ENCODE data around the gene GSDMA.
A peak's percentile ranks its signal among the peaks of the same experiment; 100 is the strongest.

Gene GSDMA

DNA sequence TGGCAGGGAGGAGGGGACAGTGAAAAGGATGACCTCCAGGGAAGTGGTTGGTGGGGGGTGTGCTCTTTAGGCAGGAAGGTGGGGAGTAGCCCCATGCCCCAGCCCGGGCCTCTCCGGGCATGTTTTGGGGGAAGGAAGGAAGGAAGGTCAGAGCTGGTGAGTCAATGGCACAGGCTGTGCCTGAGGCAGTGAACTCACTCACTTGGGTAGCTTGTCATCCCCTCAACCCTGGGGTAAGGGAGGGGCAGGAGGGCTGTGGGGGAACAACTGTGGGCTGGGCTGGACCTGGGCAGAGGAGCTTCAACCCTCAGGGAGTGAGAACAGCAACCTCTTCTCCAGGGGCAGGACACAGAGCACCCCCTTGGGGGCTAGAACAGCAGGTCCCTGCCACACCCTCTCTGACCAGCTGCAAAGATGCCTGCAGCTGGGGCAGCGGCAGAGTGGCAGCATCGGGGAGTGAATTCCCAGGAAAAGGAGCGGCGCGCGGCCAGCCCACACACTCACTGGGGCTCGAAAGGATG is 58.7 kb downstream of the GSDMA start:
- no peak overlapping the region for H3K4me3 ChIP-seq (ENCODE audit: low read length in 2 of 2)
- DNase-seq (ENCODE audit: low spot score) = no peak

DNA sequence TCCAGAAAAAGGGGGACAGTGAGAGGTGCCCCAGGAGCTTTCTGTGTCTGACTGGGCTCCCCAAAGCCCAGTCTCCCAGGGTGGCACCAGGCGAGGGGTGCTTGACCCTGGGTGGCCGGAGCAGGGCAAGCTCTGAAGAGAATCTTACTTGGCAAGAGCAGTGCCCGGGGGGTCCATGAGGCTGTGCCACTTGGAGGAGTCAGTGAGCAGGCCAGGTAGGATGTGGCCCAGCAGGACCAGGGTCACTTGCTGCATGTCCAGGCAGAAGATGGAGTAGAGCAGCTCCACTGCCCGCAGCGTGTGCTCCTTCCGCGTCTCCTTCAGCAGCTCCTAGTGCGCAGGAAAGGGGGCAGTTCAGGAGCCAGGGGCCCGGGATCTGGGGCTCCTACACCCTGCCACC is 59.7 kb downstream of the GSDMA start:
- no CpG with 5 or more reads among the region's 9 CpGs for WGBS, 2 donors (ENCODE audit: extremely low coverage in 2 of 2, insufficient read length in 2 of 2, insufficient replicate concordance in 1 of 2)
- no peak overlapping the region for H3K4ac ChIP-seq (ENCODE audit: low read length)
- H2BK120ac ChIP-seq (ENCODE audit: low read depth, low read length) = no peak overlapping the region
- H3K14ac ChIP-seq (ENCODE audit: low read length) = no peak overlapping the region
- no peak overlapping the region for H2AFZ ChIP-seq (ENCODE audit: low read length)
- H4K91ac ChIP-seq (ENCODE audit: low read depth, low read length, poor library complexity) = no peak overlapping the region
- no peak overlapping the region for H3K4me3 ChIP-seq (ENCODE audit: low read length in 2 of 2)
- no peak overlapping the region for H2BK5ac ChIP-seq (ENCODE audit: low read length)
- DNase-seq (ENCODE audit: low spot score) = no peak
- H3K36me3 ChIP-seq (replicated peaks in 1 of 2; ENCODE audit: control insufficient read depth in 2 of 2, insufficient read depth in 2 of 2, low read length in 2 of 2) = peaks cover 40 to 90% of the 10 kb centered on the region in 2 donors
- no peak overlapping the region for H3K4me2 ChIP-seq (ENCODE audit: insufficient read depth, low read length, poor library complexity, severe bottlenecking)
- H3K27me3 ChIP-seq (ENCODE audit: control insufficient read depth in 3 of 3, insufficient read depth in 3 of 3, low read depth in 1 of 3, low read length in 3 of 3) = no peaks in the 10 kb centered on the region
- H3K79me1 ChIP-seq (ENCODE audit: low read depth, low read length) = peaks cover 4% of the 10 kb centered on the region
- peak overlapping the region; percentile 80 for H3K23ac ChIP-seq (ENCODE audit: low read depth, low read length, poor library complexity)
- no peak overlapping the region for H3K18ac ChIP-seq (ENCODE audit: low read length)
- no peak overlapping the region for H4K8ac ChIP-seq (ENCODE audit: low read depth, low read length)
- no peak overlapping the region for H2BK15ac ChIP-seq (ENCODE audit: low read length)
- no peaks in the 10 kb centered on the region for H3K9me3 ChIP-seq (replicated peaks in 1 of 2; ENCODE audit: control insufficient read depth in 2 of 2, insufficient read depth in 1 of 2, low read depth in 1 of 2, low read length in 2 of 2)
- H2AK5ac ChIP-seq (ENCODE audit: low read depth, low read length) = no peak overlapping the region
- no peak overlapping the region for H3K27ac ChIP-seq (replicated peaks; ENCODE audit: low read length)
- peak overlapping the region; percentile 3 for H3K9ac ChIP-seq (ENCODE audit: low read depth, low read length, poor library complexity)
- no peak overlapping the region for H2BK12ac ChIP-seq (ENCODE audit: low read length)
- peaks cover 11 to 16% of the 10 kb centered on the region in 2 donors for H3K4me1 ChIP-seq (ENCODE audit: control insufficient read depth in 2 of 2, insufficient read depth in 1 of 2, low read depth in 1 of 2, low read length in 2 of 2)

More for the DNA sequence above, 58.7 kb downstream of the GSDMA start:
- no CpG with 5 or more reads among the region's 9 CpGs for WGBS, 2 donors (ENCODE audit: extremely low coverage in 2 of 2, insufficient read length in 2 of 2, insufficient replicate concordance in 1 of 2)
- H3K9ac ChIP-seq (ENCODE audit: low read depth, low read length, poor library complexity) = no peak overlapping the region
- H2BK120ac ChIP-seq (ENCODE audit: low read depth, low read length) = no peak overlapping the region
- H2BK15ac ChIP-seq (ENCODE audit: low read length) = no peak overlapping the region
- no peak overlapping the region for H3K23ac ChIP-seq (ENCODE audit: low read depth, low read length, poor library complexity)
- H3K14ac ChIP-seq (ENCODE audit: low read length) = no peak overlapping the region
- H3K36me3 ChIP-seq (replicated peaks in 1 of 2; ENCODE audit: control insufficient read depth in 2 of 2, insufficient read depth in 2 of 2, low read length in 2 of 2) = peaks cover 40 to 81% of the 10 kb centered on the region in 2 donors
- no peaks in the 10 kb centered on the region for H3K27me3 ChIP-seq (ENCODE audit: control insufficient read depth in 3 of 3, insufficient read depth in 3 of 3, low read depth in 1 of 3, low read length in 3 of 3)
- no peak overlapping the region for H3K4me2 ChIP-seq (ENCODE audit: insufficient read depth, low read length, poor library complexity, severe bottlenecking)
- H3K27ac ChIP-seq (replicated peaks; ENCODE audit: low read length) = no peak overlapping the region
- peaks cover 4% of the 10 kb centered on the region for H3K79me1 ChIP-seq (ENCODE audit: low read depth, low read length)
- peaks cover 11 to 15% of the 10 kb centered on the region in 2 donors for H3K4me1 ChIP-seq (ENCODE audit: control insufficient read depth in 2 of 2, insufficient read depth in 1 of 2, low read depth in 1 of 2, low read length in 2 of 2)
- no peak overlapping the region for H2AK5ac ChIP-seq (ENCODE audit: low read depth, low read length)
- no peak overlapping the region for H2AFZ ChIP-seq (ENCODE audit: low read length)
- no peak overlapping the region for H4K8ac ChIP-seq (ENCODE audit: low read depth, low read length)
- no peak overlapping the region for H2BK12ac ChIP-seq (ENCODE audit: low read length)
- no peaks in the 10 kb centered on the region for H3K9me3 ChIP-seq (replicated peaks in 1 of 2; ENCODE audit: control insufficient read depth in 2 of 2, insufficient read depth in 1 of 2, low read depth in 1 of 2, low read length in 2 of 2)
- H3K4ac ChIP-seq (ENCODE audit: low read length) = no peak overlapping the region
- no peak overlapping the region for H2BK5ac ChIP-seq (ENCODE audit: low read length)
- no peak overlapping the region for H4K91ac ChIP-seq (ENCODE audit: low read depth, low read length, poor library complexity)
- H3K18ac ChIP-seq (ENCODE audit: low read length) = no peak overlapping the region

DNA sequence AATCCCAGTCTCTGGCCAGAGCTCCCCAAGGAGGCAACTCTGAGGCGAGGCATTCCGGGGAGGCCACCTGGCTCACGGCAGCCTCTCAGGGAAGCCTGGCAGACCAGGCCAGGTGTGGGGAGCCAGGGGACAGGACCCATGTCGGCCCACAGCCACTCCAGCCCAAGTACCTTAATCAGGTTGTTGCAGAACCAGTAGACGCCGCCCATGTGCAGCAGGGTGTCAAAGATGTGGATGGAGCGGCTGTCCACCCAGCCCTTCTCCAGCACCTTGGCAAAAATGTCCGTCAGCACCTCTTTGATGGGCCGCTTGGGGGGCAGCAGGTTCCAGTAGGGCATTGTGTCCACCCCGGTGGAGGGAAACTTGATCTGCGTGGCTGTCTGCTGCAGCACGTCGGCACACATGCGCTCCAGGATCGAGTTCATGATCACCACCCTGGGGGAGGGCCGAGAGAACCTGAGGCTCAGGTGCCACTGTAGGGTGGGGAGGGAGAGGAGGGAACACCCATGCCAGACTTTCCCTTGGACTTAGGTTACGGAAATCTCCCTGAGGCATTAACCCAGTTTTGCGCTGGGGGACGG is 60.2 kb downstream of the GSDMA start:
- H3K4ac ChIP-seq (ENCODE audit: low read length) = no peak overlapping the region
- H2BK5ac ChIP-seq (ENCODE audit: low read length) = no peak overlapping the region
- no peak overlapping the region for H3K14ac ChIP-seq (ENCODE audit: low read length)
- no peak for DNase-seq (ENCODE audit: low spot score)
- no peak overlapping the region for H2AFZ ChIP-seq (ENCODE audit: low read length)
- H3K36me3 ChIP-seq (replicated peaks in 1 of 2; ENCODE audit: control insufficient read depth in 2 of 2, insufficient read depth in 2 of 2, low read length in 2 of 2) = peaks cover 43 to 92% of the 10 kb centered on the region in 2 donors
- peaks cover 9 to 16% of the 10 kb centered on the region in 2 donors for H3K4me1 ChIP-seq (ENCODE audit: control insufficient read depth in 2 of 2, insufficient read depth in 1 of 2, low read depth in 1 of 2, low read length in 2 of 2)
- H3K27me3 ChIP-seq (ENCODE audit: control insufficient read depth in 3 of 3, insufficient read depth in 3 of 3, low read depth in 1 of 3, low read length in 3 of 3) = no peaks in the 10 kb centered on the region
- H3K9ac ChIP-seq (ENCODE audit: low read depth, low read length, poor library complexity) = no peak overlapping the region
- H3K23ac ChIP-seq (ENCODE audit: low read depth, low read length, poor library complexity) = peak overlapping the region; percentile 80
- no peak overlapping the region for H2BK120ac ChIP-seq (ENCODE audit: low read depth, low read length)
- no peak overlapping the region for H2BK12ac ChIP-seq (ENCODE audit: low read length)
- no peak overlapping the region for H3K18ac ChIP-seq (ENCODE audit: low read length)
- peak overlapping the region in 1 of 2 donors; percentile 26 for H3K4me3 ChIP-seq (ENCODE audit: low read length in 2 of 2)
- H4K8ac ChIP-seq (ENCODE audit: low read depth, low read length) = no peak overlapping the region
- H2AK5ac ChIP-seq (ENCODE audit: low read depth, low read length) = no peak overlapping the region
- no peaks in the 10 kb centered on the region for H3K9me3 ChIP-seq (replicated peaks in 1 of 2; ENCODE audit: control insufficient read depth in 2 of 2, insufficient read depth in 1 of 2, low read depth in 1 of 2, low read length in 2 of 2)
- H4K91ac ChIP-seq (ENCODE audit: low read depth, low read length, poor library complexity) = no peak overlapping the region
- no CpG with 5 or more reads among the region's 19 CpGs for WGBS, 2 donors (ENCODE audit: extremely low coverage in 2 of 2, insufficient read length in 2 of 2, insufficient replicate concordance in 1 of 2)
- no peak overlapping the region for H3K4me2 ChIP-seq (ENCODE audit: insufficient read depth, low read length, poor library complexity, severe bottlenecking)
- H2BK15ac ChIP-seq (ENCODE audit: low read length) = no peak overlapping the region
- no peak overlapping the region for H3K27ac ChIP-seq (replicated peaks; ENCODE audit: low read length)
- peaks cover 4% of the 10 kb centered on the region for H3K79me1 ChIP-seq (ENCODE audit: low read depth, low read length)

DNA sequence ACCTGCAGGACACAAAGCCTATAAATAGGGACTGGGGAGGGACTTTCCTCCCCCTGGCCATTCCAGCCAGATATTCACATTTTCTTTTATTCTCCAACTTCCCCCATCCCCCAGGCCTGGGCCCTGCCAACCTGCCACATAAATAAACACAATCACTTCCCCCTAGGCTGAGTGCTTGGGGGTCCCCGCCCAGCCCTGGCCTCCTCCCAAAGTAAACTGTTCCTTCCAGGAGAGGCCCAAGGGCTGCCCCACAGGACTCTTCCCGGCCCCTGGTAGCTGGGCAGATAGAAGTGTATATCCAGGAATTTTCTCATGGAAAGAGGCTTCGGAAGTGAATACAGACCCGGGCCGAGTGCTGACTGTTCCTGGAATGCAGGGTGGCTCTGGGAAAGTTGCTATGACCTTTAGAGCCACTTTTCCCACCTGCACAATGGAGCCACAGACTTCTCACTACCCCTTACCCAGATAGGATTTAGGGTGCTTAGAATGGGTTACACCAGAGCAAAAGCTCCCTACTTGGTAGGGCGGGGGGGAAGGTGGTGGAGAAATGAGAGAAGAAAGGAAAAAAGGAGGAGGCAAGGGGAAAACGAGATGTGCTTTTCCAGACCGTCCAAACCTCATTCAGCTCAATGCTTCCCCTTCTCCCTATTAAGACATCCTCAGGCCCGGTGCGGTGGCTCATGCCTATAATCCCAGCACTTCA is 60.9 kb downstream of the GSDMA start:
- H3K79me1 ChIP-seq (ENCODE audit: low read depth, low read length) = peaks cover 4% of the 10 kb centered on the region
- H3K27ac ChIP-seq (replicated peaks; ENCODE audit: low read length) = no peak overlapping the region
- no peaks in the 10 kb centered on the region for H3K27me3 ChIP-seq (ENCODE audit: control insufficient read depth in 3 of 3, insufficient read depth in 3 of 3, low read depth in 1 of 3, low read length in 3 of 3)
- no peak overlapping the region for H3K9ac ChIP-seq (ENCODE audit: low read depth, low read length, poor library complexity)
- H3K36me3 ChIP-seq (replicated peaks in 1 of 2; ENCODE audit: control insufficient read depth in 2 of 2, insufficient read depth in 2 of 2, low read length in 2 of 2) = peaks cover 48 to 94% of the 10 kb centered on the region in 2 donors
- H4K8ac ChIP-seq (ENCODE audit: low read depth, low read length) = no peak overlapping the region
- no peak overlapping the region for H2BK15ac ChIP-seq (ENCODE audit: low read length)
- H4K91ac ChIP-seq (ENCODE audit: low read depth, low read length, poor library complexity) = no peak overlapping the region
- no peaks in the 10 kb centered on the region for H3K9me3 ChIP-seq (replicated peaks in 1 of 2; ENCODE audit: control insufficient read depth in 2 of 2, insufficient read depth in 1 of 2, low read depth in 1 of 2, low read length in 2 of 2)
- no peak for DNase-seq (ENCODE audit: low spot score)
- no CpG with 5 or more reads among the region's 10 CpGs for WGBS, 2 donors (ENCODE audit: extremely low coverage in 2 of 2, insufficient read length in 2 of 2, insufficient replicate concordance in 1 of 2)
- no peak overlapping the region for H2BK12ac ChIP-seq (ENCODE audit: low read length)
- H3K4me3 ChIP-seq (ENCODE audit: low read length in 2 of 2) = no peak overlapping the region
- peaks cover 5 to 10% of the 10 kb centered on the region in 2 donors for H3K4me1 ChIP-seq (ENCODE audit: control insufficient read depth in 2 of 2, insufficient read depth in 1 of 2, low read depth in 1 of 2, low read length in 2 of 2)
- H3K18ac ChIP-seq (ENCODE audit: low read length) = no peak overlapping the region
- no peak overlapping the region for H3K4me2 ChIP-seq (ENCODE audit: insufficient read depth, low read length, poor library complexity, severe bottlenecking)
- H3K4ac ChIP-seq (ENCODE audit: low read length) = no peak overlapping the region
- no peak overlapping the region for H2AFZ ChIP-seq (ENCODE audit: low read length)
- no peak overlapping the region for H2BK5ac ChIP-seq (ENCODE audit: low read length)
- H2AK5ac ChIP-seq (ENCODE audit: low read depth, low read length) = no peak overlapping the region
- no peak overlapping the region for H3K14ac ChIP-seq (ENCODE audit: low read length)
- H3K23ac ChIP-seq (ENCODE audit: low read depth, low read length, poor library complexity) = no peak overlapping the region
- no peak overlapping the region for H2BK120ac ChIP-seq (ENCODE audit: low read depth, low read length)
